Measurements from ENCODE around the gene AP4B1.

AP4B1 gene

GRCh38 chr1:113871597-113872113 is 32.9 kb downstream of the AP4B1 start, which contains the start of gene PTPN22:
Gene PTPN22 (minus strand): TSS chr1:113871712.
- TF ChIP-seq, protein P1, sequence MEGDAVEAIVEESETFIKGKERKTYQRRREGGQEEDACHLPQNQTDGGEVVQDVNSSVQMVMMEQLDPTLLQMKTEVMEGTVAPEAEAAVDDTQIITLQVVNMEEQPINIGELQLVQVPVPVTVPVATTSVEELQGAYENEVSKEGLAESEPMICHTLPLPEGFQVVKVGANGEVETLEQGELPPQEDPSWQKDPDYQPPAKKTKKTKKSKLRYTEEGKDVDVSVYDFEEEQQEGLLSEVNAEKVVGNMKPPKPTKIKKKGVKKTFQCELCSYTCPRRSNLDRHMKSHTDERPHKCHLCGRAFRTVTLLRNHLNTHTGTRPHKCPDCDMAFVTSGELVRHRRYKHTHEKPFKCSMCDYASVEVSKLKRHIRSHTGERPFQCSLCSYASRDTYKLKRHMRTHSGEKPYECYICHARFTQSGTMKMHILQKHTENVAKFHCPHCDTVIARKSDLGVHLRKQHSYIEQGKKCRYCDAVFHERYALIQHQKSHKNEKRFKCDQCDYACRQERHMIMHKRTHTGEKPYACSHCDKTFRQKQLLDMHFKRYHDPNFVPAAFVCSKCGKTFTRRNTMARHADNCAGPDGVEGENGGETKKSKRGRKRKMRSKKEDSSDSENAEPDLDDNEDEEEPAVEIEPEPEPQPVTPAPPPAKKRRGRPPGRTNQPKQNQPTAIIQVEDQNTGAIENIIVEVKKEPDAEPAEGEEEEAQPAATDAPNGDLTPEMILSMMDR (conservative IDR thresholded peaks at IDR 0.05; ENCODE audit: low read depth, low read length): no peak
- no peak within 1 kb of the TSS for H3K4me3 ChIP-seq (ENCODE audit: low read length)
- no peak for DNase-seq (ENCODE audit: low read depth)

GRCh38 chr1:113870778-113871177 is 33.8 kb downstream of the AP4B1 start:
- TF ChIP-seq, protein P1 (conservative IDR thresholded peaks at IDR 0.05; ENCODE audit: low read depth, low read length): no peak
- DNase-seq (ENCODE audit: low read depth): no peak
- H3K4me3 ChIP-seq (ENCODE audit: low read length): no peak overlapping the region

GRCh38 chr1:113868387-113869083 is 36.1 kb downstream of the AP4B1 start:
- TF ChIP-seq, protein P1 (conservative IDR thresholded peaks at IDR 0.05; ENCODE audit: low read depth, low read length): no peak
- no peak for DNase-seq (ENCODE audit: low read depth)
- no peak overlapping the region for H3K4me3 ChIP-seq (ENCODE audit: low read length)

DNA sequence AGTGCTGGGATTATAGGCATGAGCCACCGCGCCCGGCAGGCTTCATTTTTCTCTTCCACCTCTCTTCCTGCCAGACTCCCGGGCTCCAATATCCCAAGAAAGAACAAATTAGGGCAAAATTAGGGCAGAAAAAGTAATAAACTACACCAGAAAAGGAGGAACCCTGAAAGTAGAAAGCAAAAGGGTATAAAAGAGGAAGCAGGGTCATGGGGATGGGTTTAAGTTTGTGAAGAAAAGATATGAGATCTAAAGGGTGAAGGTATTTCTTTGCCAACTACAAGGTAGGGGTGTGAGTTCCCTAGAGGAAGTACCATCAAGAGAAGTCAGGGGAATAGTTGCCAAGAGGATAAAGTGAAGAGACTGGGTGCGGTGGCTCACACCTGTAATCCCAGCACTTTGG is 43.0 kb downstream of the AP4B1 start:
- no peak for DNase-seq (ENCODE audit: low read depth)
- no peak overlapping the region for H3K4me3 ChIP-seq (ENCODE audit: low read length)
- TF ChIP-seq, protein P1 (conservative IDR thresholded peaks at IDR 0.05; ENCODE audit: low read depth, low read length): no peak

DNA sequence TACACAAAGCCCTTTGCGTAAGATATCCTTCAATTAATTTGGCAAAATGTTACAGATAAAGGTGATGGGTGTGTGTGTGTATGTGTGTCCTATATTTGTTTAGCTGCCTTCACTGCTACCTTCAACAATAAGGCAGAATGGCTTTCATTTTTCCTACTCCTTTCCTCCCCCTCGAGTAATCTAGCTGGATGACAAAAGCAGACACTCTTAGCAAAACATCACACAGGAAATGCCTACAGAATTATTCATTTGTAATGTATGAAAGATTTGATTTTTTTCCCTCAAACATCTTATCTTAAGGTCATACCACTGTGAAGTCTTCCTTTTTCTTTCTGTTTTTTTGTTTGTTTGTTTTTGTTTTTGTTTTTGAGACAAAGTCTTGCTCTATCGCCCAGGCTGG is 43.7 kb downstream of the AP4B1 start:
- H3K4me3 ChIP-seq (ENCODE audit: low read length): no peak overlapping the region
- TF ChIP-seq, protein P1 (conservative IDR thresholded peaks at IDR 0.05; ENCODE audit: low read depth, low read length): no peak
- no peak for DNase-seq (ENCODE audit: low read depth)

- DNase-seq (ENCODE audit: low read depth): no peak
- H3K4me3 ChIP-seq (ENCODE audit: low read length): no peak overlapping the region
- TF ChIP-seq, protein P1 (conservative IDR thresholded peaks at IDR 0.05; ENCODE audit: low read depth, low read length): no peak
These were observed 45.0 kb downstream of the AP4B1 start for GRCh38 chr1:113859478-113860175.
